ENCODE data around the gene GFY. TPM values are rescaled to one million over a fixed set of nuclear protein-coding genes. Genes with fewer than 3 reads are reported as not detected.
A peak's percentile ranks its signal among the peaks of the same experiment; 100 is the strongest.

GFY gene
- total and polyA plus RNA-seq, 2 donors (not counting 1 experiment from before 2014, with no cell fraction given), result not detected

GRCh38 chr19:49427339-49427738 lies 2.2 kb downstream of the GFY start:
- no peaks in the 10 kb centered on the region for H4K20me1 ChIP-seq (ENCODE audit: control insufficient read depth, insufficient read depth, low read length, poor library complexity, severe bottlenecking)
- H3K4me1 ChIP-seq (ENCODE audit: control insufficient read depth in 2 of 2, insufficient read depth in 2 of 2, low read length in 2 of 2), result peaks cover 54 to 63% of the 10 kb centered on the region in 2 donors
- ATAC-seq (ENCODE audit: low read depth) (no peak), DNase-seq (no peak)
- CTCF ChIA-PET, result interaction anchor here (0.6 to 2.2 kb wide), 7 partner anchors 16 to 330 kb away, joined by 3 to 8 read pairs (median 3); no protein-coding TSS in a partner anchor
- no peak overlapping the region for H3K9ac ChIP-seq (ENCODE audit: low read length)
- peaks cover 78% of the 10 kb centered on the region for H3K27me3 Mint-ChIP-seq
- 47% methylated on average over 8 of the region's 12 CpGs for WGBS (ENCODE audit: insufficient coverage)
- H3K4me3 Mint-ChIP-seq, result peak overlapping the region; percentile 44
- peaks cover 0 to 58% (median 4%) of the 10 kb centered on the region in 3 donors for H3K9me3 ChIP-seq (ENCODE audit: control extremely low read depth in 1 of 3, control insufficient read depth in 2 of 3, insufficient read depth in 1 of 3, low read length in 2 of 3)
- no peak overlapping the region for H2AFZ ChIP-seq (ENCODE audit: insufficient read depth, low read depth, low read length, poor library complexity, severe bottlenecking)
- no peak overlapping the region for H3K27ac ChIP-seq (ENCODE audit: low read length in 2 of 2)
- POLR2A ChIA-PET, result interaction anchor here (1.4 kb wide), 1 partner anchor 36 kb away, joined by 4 read pairs; no protein-coding TSS in a partner anchor
- H3K36me3 ChIP-seq (replicated peaks in 1 of 2; ENCODE audit: control extremely low read depth in 1 of 2, control insufficient read depth in 1 of 2, extremely low read depth in 1 of 2, insufficient read depth in 2 of 2, low read length in 1 of 2), result no peaks in the 10 kb centered on the region
- H3K27ac Mint-ChIP-seq, result peak overlapping the region; percentile 2
- intact Hi-C loops (cut with micrococcal nuclease), result loop anchor here (5.0 kb wide), 1 partner anchor 35 kb away; no protein-coding TSS in a partner anchor
- no peaks in the 10 kb centered on the region for H3K9me3 Mint-ChIP-seq (ENCODE audit: insufficient read depth)
- H3K4me1 Mint-ChIP-seq, result peaks cover 60% of the 10 kb centered on the region
- H3K4me2 ChIP-seq (replicated peaks; ENCODE audit: low read depth, low read length, poor library complexity, severe bottlenecking), result peak overlapping the region; percentile 86
- no peak overlapping the region for H3K4me3 ChIP-seq (ENCODE audit: control extremely low read depth in 1 of 5, extremely low read depth in 1 of 5, insufficient read depth in 1 of 5, low read depth in 2 of 5, low read length in 4 of 5)
- TF ChIP-seq EZH2 (IDR thresholded peaks at IDR 0.05; ENCODE audit: borderline replicate concordance, insufficient read depth, low read depth, low read length, poor library complexity, severe bottlenecking) (no peak), CTCF (IDR thresholded peaks at IDR 0.05) (no peak)
- peaks cover 0 to 98% (median 73%) of the 10 kb centered on the region in 4 experiments for H3K27me3 ChIP-seq (replicated peaks in 1 of 4; ENCODE audit: control extremely low read depth in 1 of 4, control insufficient read depth in 3 of 4, insufficient read depth in 4 of 4, low read length in 3 of 4)
- H3K79me2 ChIP-seq (ENCODE audit: control insufficient read depth, insufficient read depth, low read length), result no peaks in the 10 kb centered on the region

GRCh38 chr19:49427855-49428546 lies 2.8 kb downstream of the GFY start:
- Histone ChIP-seq H3K4me3 (ENCODE audit: control extremely low read depth in 1 of 5, extremely low read depth in 1 of 5, insufficient read depth in 1 of 5, low read depth in 2 of 5, low read length in 4 of 5) (peak overlapping the region in 4 of 5 experiments; percentile 11 to 63 (median 34)), H3K79me2 (ENCODE audit: control insufficient read depth, insufficient read depth, low read length) (no peaks in the 10 kb centered on the region), H3K9me3 (ENCODE audit: control extremely low read depth in 1 of 3, control insufficient read depth in 2 of 3, insufficient read depth in 1 of 3, low read length in 2 of 3) (peaks cover 0 to 60% (median 4%) of the 10 kb centered on the region in 3 donors), H3K9ac (ENCODE audit: low read length) (peak overlapping the region; percentile 60), H2AFZ (ENCODE audit: insufficient read depth, low read depth, low read length, poor library complexity, severe bottlenecking) (peak overlapping the region; percentile 66), H3K27me3 (replicated peaks in 1 of 4; ENCODE audit: control extremely low read depth in 1 of 4, control insufficient read depth in 3 of 4, insufficient read depth in 4 of 4, low read length in 3 of 4) (peaks cover 0 to 99% (median 71%) of the 10 kb centered on the region in 4 experiments), H4K20me1 (ENCODE audit: control insufficient read depth, insufficient read depth, low read length, poor library complexity, severe bottlenecking) (no peaks in the 10 kb centered on the region), H3K27ac (ENCODE audit: low read length in 2 of 2) (no peak overlapping the region), H3K36me3 (replicated peaks in 1 of 2; ENCODE audit: control extremely low read depth in 1 of 2, control insufficient read depth in 1 of 2, extremely low read depth in 1 of 2, insufficient read depth in 2 of 2, low read length in 1 of 2) (no peaks in the 10 kb centered on the region), H3K4me2 (replicated peaks; ENCODE audit: low read depth, low read length, poor library complexity, severe bottlenecking) (peak overlapping the region; percentile 86), H3K4me1 (ENCODE audit: control insufficient read depth in 2 of 2, insufficient read depth in 2 of 2, low read length in 2 of 2) (peaks cover 54 to 63% of the 10 kb centered on the region in 2 donors)
- TF ChIP-seq CTCF (IDR thresholded peaks at IDR 0.05) (no peak), EZH2 (IDR thresholded peaks at IDR 0.05; ENCODE audit: borderline replicate concordance, insufficient read depth, low read depth, low read length, poor library complexity, severe bottlenecking) (no peak)
- DNase-seq (peak; percentile 57), ATAC-seq (ENCODE audit: low read depth) (peak; percentile 47)
- 4% methylated on average over 44 of the region's 45 CpGs for WGBS (ENCODE audit: insufficient coverage)
- ChIA-PET CTCF (interaction anchor here (0.5 to 2.2 kb wide), 8 partner anchors 9 to 330 kb away, joined by 3 to 8 read pairs (median 3); no protein-coding TSS in a partner anchor), POLR2A (interaction anchor here (0.8 to 1.4 kb wide), 2 partner anchors 37 to 102 kb away, joined by 4 to 5 read pairs; no protein-coding TSS in a partner anchor)
- intact Hi-C loops (cut with micrococcal nuclease), result loop anchor here (5.0 kb wide), 1 partner anchor 36 kb away; no protein-coding TSS in a partner anchor
- H3K4me3 Mint-ChIP-seq, result peak overlapping the region; percentile 82
- peak overlapping the region; percentile 32 for H3K27ac Mint-ChIP-seq
- H3K9me3 Mint-ChIP-seq (ENCODE audit: insufficient read depth), result no peaks in the 10 kb centered on the region
- H3K4me1 Mint-ChIP-seq, result peaks cover 59% of the 10 kb centered on the region
- H3K27me3 Mint-ChIP-seq, result peaks cover 77% of the 10 kb centered on the region

All from B cell (primary cell).